GM18858 (cell line): ENCODE data around the gene CPD.
"Not testable (repeated sequence)": the region's sequence is repeated elsewhere in the genome, so short reads cannot be mapped to it uniquely, and the experiment has no call there.

Source experiments
- ATAC-seq: cut with Tn5 transposase; IDR thresholded peaks from one replicate; pipeline ENCODE4 v1.9.1; 2021; ENCODE audit not compliant: unreplicated experiment

Gene CPD

GRCh38 chr17:30381340-30381659 lies 2.6 kb downstream of the CPD start:
- no peak for ATAC-seq

- ATAC-seq, result no peak
Measured at GRCh38 chr17:30382345-30382744, 3.6 kb downstream of the CPD start.

GRCh38 chr17:30388321-30389179 lies 9.8 kb downstream of the CPD start:
- no peak for ATAC-seq

GRCh38 chr17:30389756-30390300 lies 11.1 kb downstream of the CPD start:
- no peak for ATAC-seq

- no peak for ATAC-seq
Measured at GRCh38 chr17:30391534-30391933, 12.8 kb downstream of the CPD start.

GRCh38 chr17:30393491-30393890 lies 14.8 kb downstream of the CPD start:
- ATAC-seq, result no peak

- ATAC-seq, result no peak
Measured at GRCh38 chr17:30393911-30394867, 15.5 kb downstream of the CPD start.

- ATAC-seq, result no peak
Measured at GRCh38 chr17:30395398-30396022, 16.8 kb downstream of the CPD start.

GRCh38 chr17:30396129-30396528 lies 17.4 kb downstream of the CPD start:
- no peak for ATAC-seq

GRCh38 chr17:30396612-30397011 lies 17.9 kb downstream of the CPD start:
- no peak for ATAC-seq

GRCh38 chr17:30398328-30399041 lies 19.8 kb downstream of the CPD start:
- ATAC-seq, result no peak

GRCh38 chr17:30401097-30401496 lies 22.4 kb downstream of the CPD start:
- no peak for ATAC-seq

GRCh38 chr17:30405161-30405560 lies 26.4 kb downstream of the CPD start:
- no peak for ATAC-seq

- ATAC-seq, result not testable (repeated sequence)
Measured at GRCh38 chr17:30410627-30411026, 31.9 kb downstream of the CPD start.

- ATAC-seq, result not testable (repeated sequence)
Measured at GRCh38 chr17:30412008-30412496, 33.3 kb downstream of the CPD start.

GRCh38 chr17:30413109-30413508 lies 34.4 kb downstream of the CPD start:
- ATAC-seq, result no peak

GRCh38 chr17:30414486-30414885 lies 35.8 kb downstream of the CPD start:
- ATAC-seq, result no peak

- ATAC-seq, result no peak
Measured at GRCh38 chr17:30415491-30415890, 36.8 kb downstream of the CPD start.

- not testable (repeated sequence) for ATAC-seq
Measured at GRCh38 chr17:30418070-30418469, 39.3 kb downstream of the CPD start.

- ATAC-seq, result no peak
Measured at GRCh38 chr17:30421592-30421991, 42.9 kb downstream of the CPD start.
